Measurements from ENCODE around the gene SCML2. TPM values are rescaled to one million over a fixed set of nuclear protein-coding genes. Genes with fewer than 3 reads are reported as not detected.
A peak's percentile ranks its signal among the peaks of the same experiment; 100 is the strongest.
"Not testable (repeated sequence)": the region's sequence is repeated elsewhere in the genome, so short reads cannot be mapped to it uniquely, and the experiment has no call there.

The SCML2 gene
- total RNA-seq, 2 experiments from 2014 or later = 0.30 to 0.73 TPM

- Histone ChIP-seq H3K27me3 (ENCODE audit: control insufficient read depth in 1 of 2, insufficient read depth in 2 of 2, low read length in 2 of 2) (no peaks in the 10 kb centered on the region), H3K4me3 (ENCODE audit: low read length) (no peak overlapping the region), H3K9me3 (ENCODE audit: control insufficient read depth in 1 of 2, insufficient read depth in 1 of 2, low read length in 2 of 2) (no peaks in the 10 kb centered on the region), H3K27ac (ENCODE audit: low read depth in 1 of 2, low read length in 2 of 2) (no peak overlapping the region), H3K4me1 (ENCODE audit: insufficient read depth, low read length) (no peaks in the 10 kb centered on the region), H3K36me3 (ENCODE audit: insufficient read depth, low read length) (no peaks in the 10 kb centered on the region)
- ChIA-PET POLR2A (no interaction called here), CTCF (interaction anchor here (1.7 kb wide), 1 partner anchor 943 kb away, joined by 5 read pairs; no protein-coding TSS in a partner anchor)
- intact Hi-C loops (cut with DNase I, micrococcal nuclease) = loop anchor here (1.0 to 10.0 kb wide), 4 partner anchors 496 to 943 kb away; no protein-coding TSS in a partner anchor
- no peak overlapping the region for H3K4me3 Mint-ChIP-seq
- no peak for ATAC-seq (ENCODE audit: poor library complexity)
- H3K36me3 Mint-ChIP-seq (ENCODE audit: low read depth) = no peaks in the 10 kb centered on the region
- H3K27ac Mint-ChIP-seq = no peak overlapping the region
- TF ChIP-seq CTCF (IDR thresholded peaks at IDR 0.05) = peak; percentile 62
- peak; percentile 44 to 83 (median 56) for DNase-seq
- no peaks in the 10 kb centered on the region for H3K4me1 Mint-ChIP-seq (ENCODE audit: low read depth)
- no peaks in the 10 kb centered on the region for H3K9me3 Mint-ChIP-seq
- no peaks in the 10 kb centered on the region for H3K27me3 Mint-ChIP-seq
Measured at GRCh38 chrX:18390941-18391538, 36.6 kb upstream of the SCML2 start.

- CTCF ChIA-PET = interaction anchor here (0.7 to 3.4 kb wide), 3 partner anchors 9 to 944 kb away, joined by 3 to 14 read pairs (median 3); no protein-coding TSS in a partner anchor
- no peak for DNase-seq
Measured at GRCh38 chrX:18389966-18390365, 35.5 kb upstream of the SCML2 start.

GRCh38 chrX:18377796-18378195 is 23.3 kb upstream of the SCML2 start:
- Histone ChIP-seq H3K27ac (ENCODE audit: low read depth in 1 of 2, low read length in 2 of 2) (no peak overlapping the region), H3K9me3 (ENCODE audit: control insufficient read depth in 1 of 2, insufficient read depth in 1 of 2, low read length in 2 of 2) (no peaks in the 10 kb centered on the region), H3K4me1 (ENCODE audit: insufficient read depth, low read length) (peaks cover 6% of the 10 kb centered on the region), H3K4me3 (ENCODE audit: low read length) (no peak overlapping the region), H3K27me3 (ENCODE audit: control insufficient read depth in 1 of 2, insufficient read depth in 2 of 2, low read length in 2 of 2) (no peaks in the 10 kb centered on the region), H3K36me3 (ENCODE audit: insufficient read depth, low read length) (no peaks in the 10 kb centered on the region)
- ChIA-PET POLR2A (interaction anchor here (0.8 kb wide), 1 partner anchor 640 kb away, joined by 4 read pairs; the partner anchor contains the start of gene SCML1), CTCF (interaction anchor here (0.6 kb wide), 1 partner anchor 1781 kb away, joined by 3 read pairs; no protein-coding TSS in a partner anchor)
- peak; percentile 69 for ATAC-seq (ENCODE audit: poor library complexity)
- no peak overlapping the region for H3K27ac Mint-ChIP-seq
- no peaks in the 10 kb centered on the region for H3K9me3 Mint-ChIP-seq
- intact Hi-C loops (cut with DNase I, micrococcal nuclease) = loop anchor here in 1 of 2 experiments (5.0 to 10.0 kb wide), 4 partner anchors 433 to 1135 kb away; no protein-coding TSS in a partner anchor
- TF ChIP-seq CTCF (IDR thresholded peaks at IDR 0.05) = peak; percentile 58
- no peaks in the 10 kb centered on the region for H3K36me3 Mint-ChIP-seq (ENCODE audit: low read depth)
- peak in 5 of 14 experiments; percentile 2 to 57 (median 43) for DNase-seq
- no peak overlapping the region for H3K4me3 Mint-ChIP-seq
- peaks cover 6% of the 10 kb centered on the region for H3K4me1 Mint-ChIP-seq (ENCODE audit: low read depth)
- no peaks in the 10 kb centered on the region for H3K27me3 Mint-ChIP-seq

More at GRCh38 chrX:18389966-18390365, 35.5 kb upstream of the SCML2 start:
- no peaks in the 10 kb centered on the region for H3K36me3 ChIP-seq (ENCODE audit: insufficient read depth, low read length)
- Mint-ChIP-seq H3K27me3 (no peaks in the 10 kb centered on the region), H3K36me3 (ENCODE audit: low read depth) (no peaks in the 10 kb centered on the region), H3K4me1 (ENCODE audit: low read depth) (no peaks in the 10 kb centered on the region), H3K4me3 (no peak overlapping the region), H3K27ac (no peak overlapping the region), H3K9me3 (no peaks in the 10 kb centered on the region)
- no peak for TF ChIP-seq CTCF (IDR thresholded peaks at IDR 0.05)
- intact Hi-C loops (cut with DNase I, micrococcal nuclease) = loop anchor here (2.0 to 10.0 kb wide), 3 partner anchors 497 to 615 kb away; no protein-coding TSS in a partner anchor
- no peak for ATAC-seq (ENCODE audit: poor library complexity)
- POLR2A ChIA-PET = no interaction called here
- H3K27ac ChIP-seq (ENCODE audit: low read depth in 1 of 2, low read length in 2 of 2) = no peak overlapping the region
- no peaks in the 10 kb centered on the region for H3K9me3 ChIP-seq (ENCODE audit: control insufficient read depth in 1 of 2, insufficient read depth in 1 of 2, low read length in 2 of 2)
- H3K27me3 ChIP-seq (ENCODE audit: control insufficient read depth in 1 of 2, insufficient read depth in 2 of 2, low read length in 2 of 2) = no peaks in the 10 kb centered on the region
- no peak overlapping the region for H3K4me3 ChIP-seq (ENCODE audit: low read length)
- H3K4me1 ChIP-seq (ENCODE audit: insufficient read depth, low read length) = no peaks in the 10 kb centered on the region

- H3K9me3 Mint-ChIP-seq; H3K4me1 Mint-ChIP-seq (ENCODE audit: low read depth); H3K27me3 ChIP-seq (ENCODE audit: control insufficient read depth in 1 of 2, insufficient read depth in 2 of 2, low read length in 2 of 2); H3K4me3 Mint-ChIP-seq; POLR2A ChIA-PET; H3K27me3 Mint-ChIP-seq; H3K4me1 ChIP-seq (ENCODE audit: insufficient read depth, low read length); H3K36me3 ChIP-seq (ENCODE audit: insufficient read depth, low read length); H3K9me3 ChIP-seq (ENCODE audit: control insufficient read depth in 1 of 2, insufficient read depth in 1 of 2, low read length in 2 of 2); H3K27ac Mint-ChIP-seq; H3K36me3 Mint-ChIP-seq (ENCODE audit: low read depth); ATAC-seq (ENCODE audit: poor library complexity); CTCF ChIA-PET; H3K27ac ChIP-seq (ENCODE audit: low read depth in 1 of 2, low read length in 2 of 2); H3K4me3 ChIP-seq (ENCODE audit: low read length); DNase-seq: not testable (repeated sequence)
- intact Hi-C loops (cut with DNase I, micrococcal nuclease) = loop anchor here in 1 of 2 experiments (5.0 to 10.0 kb wide), 4 partner anchors 430 to 1133 kb away; no protein-coding TSS in a partner anchor
Measured at GRCh38 chrX:18375131-18375805, 20.8 kb upstream of the SCML2 start.

- H3K4me3 ChIP-seq (ENCODE audit: low read length); H3K27me3 Mint-ChIP-seq; H3K36me3 ChIP-seq (ENCODE audit: insufficient read depth, low read length); H3K4me3 Mint-ChIP-seq; H3K9me3 ChIP-seq (ENCODE audit: control insufficient read depth in 1 of 2, insufficient read depth in 1 of 2, low read length in 2 of 2); H3K9me3 Mint-ChIP-seq; intact Hi-C loops (cut with DNase I, micrococcal nuclease); H3K27ac Mint-ChIP-seq; H3K27me3 ChIP-seq (ENCODE audit: control insufficient read depth in 1 of 2, insufficient read depth in 2 of 2, low read length in 2 of 2); DNase-seq; H3K27ac ChIP-seq (ENCODE audit: low read depth in 1 of 2, low read length in 2 of 2); ATAC-seq (ENCODE audit: poor library complexity); H3K4me1 Mint-ChIP-seq (ENCODE audit: low read depth); H3K36me3 Mint-ChIP-seq (ENCODE audit: low read depth); POLR2A ChIA-PET; CTCF ChIA-PET; H3K4me1 ChIP-seq (ENCODE audit: insufficient read depth, low read length): not testable (repeated sequence)
Measured at GRCh38 chrX:18369096-18369495, 14.6 kb upstream of the SCML2 start.
